ENCODE data around the gene SH3GLB2.

Gene SH3GLB2

GRCh38 chr9:129028192-129028966, at the start of gene SH3GLB2:
Gene SH3GLB2, minus strand, starts transcription at chr9:129028331. Its CDS starts 177 bp downstream, at chr9:129028154.
- peak; percentile 94 for DNase-seq

DNA sequence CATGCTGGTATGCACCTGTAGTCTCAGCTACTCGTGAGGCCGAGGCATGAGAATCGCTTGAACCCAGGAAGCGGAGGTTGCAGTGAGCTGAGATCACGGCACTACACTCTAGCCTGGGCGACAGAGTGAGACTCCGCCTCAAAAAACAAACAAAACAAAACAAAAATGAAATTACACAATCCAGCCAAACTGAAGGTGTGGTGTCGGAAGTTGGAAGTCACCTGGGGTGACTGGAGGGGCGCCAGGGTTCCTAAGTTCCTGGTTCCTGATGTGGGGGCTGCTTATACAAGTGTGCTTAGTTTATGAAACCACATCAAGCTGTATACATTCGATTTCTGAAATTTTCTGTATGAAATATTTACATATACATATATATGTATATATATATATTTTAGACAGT, 49.1 kb upstream of the SH3GLB2 start:
- DNase-seq: no peak

DNA sequence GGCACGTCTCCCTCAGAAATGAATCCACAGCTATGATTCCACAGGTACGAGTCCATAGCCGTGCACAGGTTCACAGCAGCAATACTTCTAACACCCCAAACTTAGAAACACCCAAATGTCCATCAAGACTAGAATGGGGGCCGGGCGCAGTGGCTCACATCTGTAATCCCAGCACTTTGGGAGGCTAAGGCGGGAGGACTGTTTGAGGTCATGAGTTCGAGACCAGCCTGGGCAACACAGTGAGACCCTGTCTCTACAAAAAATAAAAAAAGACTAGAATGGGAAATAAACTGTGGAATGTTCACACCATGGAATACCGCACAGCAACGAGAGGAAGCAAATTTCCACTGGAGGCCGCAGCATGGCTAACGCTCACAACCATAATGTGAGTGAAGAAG, 48.5 kb upstream of the SH3GLB2 start:
- DNase-seq: no peak

- DNase-seq: no peak
These were observed 48.0 kb upstream of the SH3GLB2 start for GRCh38 chr9:129075996-129076639.

GRCh38 chr9:129074106-129074505, 46.0 kb upstream of the SH3GLB2 start:
- DNase-seq: no peak

- DNase-seq: no peak
These were observed 45.3 kb upstream of the SH3GLB2 start for GRCh38 chr9:129073404-129073803.

DNA sequence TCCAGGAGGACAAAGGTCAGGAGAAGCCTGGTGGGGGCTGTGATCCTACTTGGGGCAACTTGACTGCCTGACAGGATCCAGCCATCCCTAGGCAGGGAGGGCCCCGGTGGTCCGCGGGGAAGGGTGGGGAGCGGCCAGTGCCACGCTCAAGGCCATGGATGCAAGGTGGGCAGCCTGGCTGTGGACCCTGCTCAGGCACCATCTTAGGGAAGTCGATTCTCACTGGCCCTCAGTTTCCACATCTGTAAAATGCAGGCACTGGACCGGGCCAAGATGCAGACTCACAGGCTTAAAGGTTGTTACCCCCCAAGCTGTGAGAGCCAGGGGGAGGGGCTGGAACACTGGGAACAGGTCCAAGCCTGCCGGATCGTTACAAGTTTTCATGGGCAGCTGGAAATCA, 44.0 kb upstream of the SH3GLB2 start:
- DNase-seq: peak; percentile 44

DNA sequence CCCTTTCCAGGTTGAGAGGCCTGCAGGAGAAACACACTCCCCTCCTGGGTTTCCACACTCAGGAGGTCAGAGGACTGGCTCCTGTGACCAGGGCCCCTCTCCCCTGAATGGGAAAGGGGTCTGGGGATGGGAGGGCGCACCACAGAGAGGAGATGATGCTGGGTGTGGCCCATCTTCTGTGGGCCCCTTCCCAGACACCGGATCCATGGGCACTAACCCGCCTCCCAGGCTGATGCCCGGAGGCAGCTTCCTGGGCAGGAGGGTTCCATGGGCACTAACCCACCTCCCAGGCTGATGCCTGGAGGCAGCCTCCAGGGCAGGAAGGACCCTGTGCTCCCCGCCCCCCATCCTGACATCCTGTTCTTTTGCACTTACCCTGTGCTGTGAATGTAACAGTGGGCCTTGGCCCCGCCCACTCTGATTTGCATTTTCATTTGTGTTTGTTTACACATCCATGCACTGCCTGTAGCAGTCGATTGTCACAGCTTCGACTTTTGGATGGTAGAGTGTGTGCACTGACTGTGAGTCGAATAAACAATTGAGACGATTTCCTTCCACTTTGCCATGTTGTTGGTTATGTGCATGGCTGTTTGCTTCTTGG, 43.5 kb upstream of the SH3GLB2 start:
- peak; percentile 73 for DNase-seq

GRCh38 chr9:129070696-129071525, 42.8 kb upstream of the SH3GLB2 start:
- DNase-seq: peak; percentile 79

- peak; percentile 94 for DNase-seq
These were observed 41.9 kb upstream of the SH3GLB2 start for GRCh38 chr9:129069862-129070641.

- DNase-seq: peak; percentile 99
These were observed 41.1 kb upstream of the SH3GLB2 start for GRCh38 chr9:129068990-129069861.

DNA sequence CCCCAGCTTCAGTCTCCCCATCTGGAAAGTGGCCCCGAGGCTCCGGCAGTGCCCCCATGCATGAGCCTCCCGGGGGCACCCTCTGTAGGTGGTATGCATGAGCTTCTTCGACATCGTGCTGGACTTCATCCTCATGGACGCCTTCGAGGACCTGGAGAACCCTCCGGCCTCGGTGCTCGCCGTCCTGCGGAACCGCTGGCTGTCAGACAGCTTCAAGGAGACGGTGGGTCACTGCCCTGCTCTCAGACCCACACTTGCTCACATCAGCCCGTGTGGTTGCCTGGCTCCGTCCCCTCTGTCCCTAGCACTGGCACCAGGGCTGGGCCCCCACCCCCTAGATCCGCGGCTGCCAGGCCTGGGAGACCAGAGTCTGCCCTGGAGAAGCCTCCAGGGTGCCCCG, 40.0 kb upstream of the SH3GLB2 start:
- no peak for DNase-seq

DNA sequence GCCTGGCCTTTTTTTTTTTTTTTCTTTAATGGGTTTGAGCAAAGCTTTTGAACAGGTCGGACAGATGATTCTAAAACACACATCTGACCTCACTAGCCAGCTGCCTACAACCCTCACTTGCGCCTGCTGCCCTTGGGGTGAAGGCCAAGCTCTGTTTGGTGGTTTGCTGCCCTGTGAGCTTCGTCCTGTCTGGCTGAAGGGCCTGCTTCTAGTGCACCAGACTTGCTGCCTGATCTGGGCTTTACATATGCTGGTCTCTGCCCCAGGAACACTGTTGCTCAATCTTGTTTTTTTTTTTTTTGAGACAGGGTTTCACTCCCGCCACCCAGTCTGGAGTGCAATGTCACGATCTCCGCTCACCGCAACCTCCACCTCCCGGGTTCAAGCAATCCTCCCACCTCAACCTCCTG, 36.4 kb upstream of the SH3GLB2 start:
- no peak for DNase-seq

GRCh38 chr9:129063061-129063460, 34.9 kb upstream of the SH3GLB2 start:
- DNase-seq: no peak

GRCh38 chr9:129060991-129061390, 32.9 kb upstream of the SH3GLB2 start:
- no peak for DNase-seq

- DNase-seq: no peak
These were observed 32.0 kb upstream of the SH3GLB2 start for GRCh38 chr9:129059796-129060785.

- DNase-seq: no peak
These were observed 31.0 kb upstream of the SH3GLB2 start for GRCh38 chr9:129058965-129059795.

GRCh38 chr9:129054163-129054851, 26.2 kb upstream of the SH3GLB2 start:
- DNase-seq: no peak

All from hematopoietic multipotent progenitor cell treated with erythropoietin and hydrocortisone succinate and interleukin-3 and kit ligand, for 6 days (in vitro differentiated cells).